Retinal pigment epithelial cell (primary cell): Measurements from ENCODE around the gene SLC17A7.

Experiments
- DNase-seq: peaks from one replicate; pipeline ENCODE4 v3.0.0-alpha.2; 2010; ENCODE audit warnings: low read depth
- H3K4me3 ChIP-seq: 2 replicates; pipeline ENCODE4 v1.5.1; 2011; ENCODE audit warnings: mild to moderate bottlenecking, low read length, control low read depth, moderate library complexity
- CTCF ChIP-seq: conservative IDR thresholded peaks from 2 replicates; pipeline ENCODE4 v1.5.1; 2011; ENCODE audit warnings: low read depth, low read length, control low read depth, inconsistent platforms

SLC17A7 gene

GRCh38 chr19:49411681-49412326 is 29.5 kb downstream of the SLC17A7 start:
- no peak for TF ChIP-seq CTCF
- no peak overlapping the region for H3K4me3 ChIP-seq
- DNase-seq, result no peak

- no peak overlapping the region for H3K4me3 ChIP-seq
- no peak for TF ChIP-seq CTCF
- DNase-seq, result no peak
Measured at GRCh38 chr19:49409441-49410029, 31.8 kb downstream of the SLC17A7 start.

- H3K4me3 ChIP-seq, result no peak overlapping the region
- DNase-seq, result no peak
- no peak for TF ChIP-seq CTCF
Measured at GRCh38 chr19:49408816-49409440, 32.4 kb downstream of the SLC17A7 start.

- TF ChIP-seq CTCF, result no peak
- DNase-seq, result no peak
- H3K4me3 ChIP-seq, result no peak overlapping the region
Measured at GRCh38 chr19:49407482-49408015, 33.8 kb downstream of the SLC17A7 start.

GRCh38 chr19:49407079-49407478 is 34.2 kb downstream of the SLC17A7 start:
- DNase-seq, result no peak
- no peak for TF ChIP-seq CTCF
- H3K4me3 ChIP-seq, result no peak overlapping the region

- no peak overlapping the region for H3K4me3 ChIP-seq
- no peak for DNase-seq
- no peak for TF ChIP-seq CTCF
Measured at GRCh38 chr19:49403404-49404187, 37.7 kb downstream of the SLC17A7 start.
